GM19025 (cell line): Measurements from ENCODE around the gene LRPAP1.

Experiments
- ATAC-seq: cut with Tn5 transposase; IDR thresholded peaks from one replicate; pipeline ENCODE4 v1.9.1; 2021; ENCODE audit warnings: mild to moderate bottlenecking, low read depth, moderate library complexity; ENCODE audit not compliant: unreplicated experiment

LRPAP1 gene

DNA sequence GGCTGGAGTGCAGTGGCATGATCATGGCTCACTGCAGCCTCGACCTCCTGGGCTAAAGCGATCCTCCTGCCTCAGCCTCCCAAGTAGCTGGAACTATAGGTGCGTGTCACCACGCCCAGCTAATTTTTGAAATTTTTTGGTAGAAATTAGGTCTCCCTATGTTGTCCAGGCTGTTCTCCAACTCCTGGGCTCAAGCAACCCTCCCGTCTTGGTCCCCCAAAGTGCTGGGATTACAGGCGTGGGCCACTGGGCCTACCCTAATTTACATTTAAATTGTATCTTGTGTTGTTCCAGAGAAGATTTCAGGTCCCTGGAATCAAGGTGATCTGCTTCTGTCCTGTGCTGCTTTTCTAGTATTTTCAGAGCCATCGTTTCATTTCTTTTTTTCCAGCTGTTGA is 1.2 kb upstream of the LRPAP1 start:
- no peak for ATAC-seq

DNA sequence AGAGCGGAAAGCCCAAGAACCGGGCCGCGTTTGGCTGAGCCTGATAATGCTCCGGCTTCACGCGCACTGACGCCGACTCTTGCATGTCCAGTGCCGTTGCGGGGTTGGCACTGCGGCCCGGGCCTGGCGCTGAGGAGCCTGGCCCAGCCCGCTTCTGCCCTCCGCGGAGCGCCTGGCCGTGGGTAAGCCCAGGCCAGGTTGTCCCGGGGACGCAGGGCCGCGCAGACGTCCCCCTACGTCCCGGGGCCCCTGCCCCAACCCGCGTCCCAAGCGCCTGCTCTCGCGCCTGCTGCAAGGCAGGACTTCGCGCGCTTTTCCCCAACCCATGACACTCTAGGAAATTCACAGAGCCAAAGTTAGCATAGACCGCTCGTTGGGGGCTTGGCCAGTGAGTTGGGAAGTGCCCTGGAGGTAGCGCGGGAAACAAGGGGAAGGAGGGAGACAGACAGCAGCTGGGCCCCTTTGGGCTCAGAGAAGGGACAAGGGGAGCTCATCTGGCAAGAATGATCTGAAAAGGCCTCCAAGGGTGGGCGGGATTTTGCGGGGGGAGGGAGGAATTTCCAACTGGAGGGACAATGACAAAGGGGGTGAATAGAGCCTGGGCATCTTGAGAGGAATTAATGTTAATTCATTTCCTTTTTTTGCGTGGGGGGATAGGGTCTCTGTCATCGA is 665 bp upstream of the LRPAP1 start:
- peak; percentile 19 for ATAC-seq

- ATAC-seq, result no peak
Observed at GRCh38 chr4:3531318-3531878, 824 bp downstream of the LRPAP1 start.

- ATAC-seq, result no peak
Observed at GRCh38 chr4:3530663-3531254, 1.5 kb downstream of the LRPAP1 start.

- no peak for ATAC-seq
Observed at GRCh38 chr4:3530051-3530450, 2.2 kb downstream of the LRPAP1 start.

DNA sequence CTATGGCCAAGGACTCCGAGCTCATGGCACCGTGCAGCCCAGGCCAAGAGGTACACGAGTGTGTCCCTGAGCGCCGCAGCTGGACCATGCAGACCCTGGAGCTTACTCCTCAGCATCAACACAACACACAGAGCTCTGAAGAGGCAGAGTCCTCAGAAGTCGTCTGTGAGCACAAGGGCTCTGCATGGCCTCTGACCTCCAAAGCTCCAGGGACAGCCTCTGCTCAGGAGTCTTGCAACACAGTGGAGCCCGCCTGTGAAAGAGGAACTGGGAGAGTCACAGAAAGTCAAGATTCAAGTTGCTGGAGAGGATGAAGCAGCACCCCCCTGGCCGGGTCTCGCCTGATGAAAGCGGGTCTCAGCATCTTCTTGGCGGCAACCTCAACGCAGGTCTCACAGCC is 2.9 kb downstream of the LRPAP1 start:
- ATAC-seq, result no peak

DNA sequence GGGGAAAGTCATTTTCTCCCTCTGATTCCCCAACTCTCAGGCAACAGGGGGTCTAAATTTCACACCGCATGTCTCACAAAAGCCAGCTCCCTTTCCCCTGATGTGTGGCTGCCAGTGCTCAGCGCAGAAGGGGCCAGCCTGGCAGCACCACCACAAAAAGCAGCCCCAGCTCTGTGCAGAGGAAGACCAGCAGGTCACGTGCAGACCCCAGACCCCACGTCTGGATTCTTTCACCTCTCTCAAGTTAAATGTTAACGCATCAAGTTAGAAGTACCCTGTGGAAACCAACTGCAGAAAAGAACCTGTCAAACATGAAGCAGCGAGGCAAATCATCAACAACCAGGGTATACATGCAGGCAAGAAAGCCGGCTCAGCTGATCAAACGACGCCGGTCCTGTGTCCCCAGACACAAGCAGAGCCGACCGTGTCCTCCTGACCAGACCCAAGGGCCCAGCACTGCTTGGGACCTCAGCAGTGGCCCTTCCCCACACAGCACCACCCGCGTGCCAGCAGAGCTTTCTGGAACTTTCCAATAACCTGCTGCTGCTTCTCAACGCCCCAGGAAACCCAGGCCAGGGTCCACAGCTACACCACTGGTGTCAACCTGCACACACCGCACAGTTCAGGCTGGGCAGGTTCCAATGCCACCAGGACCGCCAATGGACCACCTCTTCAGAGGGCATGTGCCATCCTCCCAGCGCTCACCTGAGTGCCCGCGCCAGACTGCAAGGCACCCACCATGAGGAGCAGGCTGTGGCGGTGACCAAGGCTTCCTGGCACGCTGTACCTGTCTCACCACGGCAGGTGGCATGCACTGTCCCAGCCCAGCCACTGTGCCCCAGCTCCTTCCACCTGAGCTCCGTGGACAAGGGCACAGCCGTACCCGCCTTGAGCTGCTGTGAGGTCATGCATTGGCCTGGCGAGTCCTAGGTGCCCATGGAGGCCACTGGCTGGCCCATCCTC is 4.0 kb downstream of the LRPAP1 start:
- no peak for ATAC-seq

DNA sequence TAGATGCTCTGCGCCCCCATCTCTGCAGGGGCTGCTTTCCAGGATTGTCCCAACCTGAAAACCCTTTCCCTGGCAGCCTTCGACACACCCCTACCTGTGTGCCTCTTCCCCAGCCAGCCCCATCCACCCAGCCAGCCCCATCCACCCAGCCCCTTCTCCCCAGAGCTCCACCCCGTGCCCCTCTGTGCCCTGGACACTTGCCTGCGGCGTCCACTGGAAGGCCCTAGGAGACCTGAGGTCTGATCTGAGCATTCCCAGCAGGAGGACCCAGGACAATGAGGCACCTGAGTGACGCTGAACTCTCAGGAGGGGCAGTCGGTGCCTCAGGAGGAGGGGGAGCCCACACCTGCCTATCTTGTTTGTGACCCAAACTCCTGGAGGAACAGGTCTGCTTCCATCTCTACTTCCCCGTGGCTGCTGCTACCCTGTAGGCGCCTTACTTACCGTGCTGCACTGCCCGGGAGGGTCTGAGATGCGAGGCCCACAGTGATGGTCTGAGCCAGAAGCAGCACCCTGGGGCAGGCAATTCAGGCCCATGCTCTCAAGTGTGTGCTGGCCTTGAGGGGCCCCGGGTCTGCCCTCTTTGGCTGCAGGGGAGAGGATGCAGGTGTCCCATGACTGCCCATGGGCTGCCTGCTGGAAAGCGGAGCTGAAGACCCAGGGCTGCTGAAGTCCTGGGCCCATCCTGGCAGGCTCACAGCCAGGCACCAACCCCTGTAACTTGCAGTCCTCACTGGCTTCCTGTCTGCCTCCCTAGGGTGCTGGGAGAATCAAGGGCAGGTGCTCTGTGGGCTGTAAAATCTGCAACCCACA is 4.9 kb downstream of the LRPAP1 start:
- no peak for ATAC-seq

- ATAC-seq, result no peak
Observed at GRCh38 chr4:3526456-3526855, 5.8 kb downstream of the LRPAP1 start.

DNA sequence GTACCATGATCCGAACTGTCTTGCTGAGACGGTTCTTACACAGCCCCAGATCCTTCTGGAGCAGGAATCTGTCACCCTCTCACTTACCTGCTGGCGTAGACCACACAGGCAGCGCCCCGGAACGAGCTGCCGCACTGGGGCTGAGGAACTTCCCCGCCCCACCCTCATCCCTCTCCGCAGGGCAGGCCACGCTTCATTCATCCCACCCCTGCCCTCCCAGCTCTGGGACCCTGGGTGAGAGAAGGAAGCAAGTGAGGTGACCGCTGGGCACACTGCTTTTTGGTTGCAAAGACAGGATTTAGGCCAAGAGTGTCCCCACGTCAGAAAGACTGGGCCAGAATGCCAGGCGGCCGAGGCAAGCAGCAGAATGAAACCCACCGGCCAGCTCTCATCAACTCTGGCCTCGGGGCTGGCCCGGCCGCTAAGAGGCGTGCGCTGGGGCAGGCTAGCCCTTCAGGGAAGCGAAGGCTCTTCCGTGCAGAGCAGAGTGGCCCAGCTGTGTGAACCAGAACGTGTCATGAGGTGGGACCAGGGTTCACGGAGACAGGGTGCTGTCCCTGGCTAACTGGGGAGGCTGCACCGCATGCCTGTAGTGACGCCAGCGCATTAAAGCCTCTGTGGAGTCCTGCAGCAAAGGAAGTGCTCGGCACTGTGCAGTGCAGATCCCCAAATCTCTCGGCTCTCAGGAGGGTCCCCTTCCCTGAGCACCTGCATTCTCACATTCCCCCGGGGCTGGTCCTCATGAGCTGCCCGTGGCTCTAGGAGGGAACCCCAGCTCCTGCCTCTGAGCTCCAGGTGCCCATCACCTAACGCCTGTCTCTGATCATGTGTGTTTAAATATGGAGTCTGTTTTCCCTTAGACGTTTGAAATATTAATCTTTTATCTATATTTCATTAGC is 6.4 kb downstream of the LRPAP1 start:
- no peak for ATAC-seq

GRCh38 chr4:3524920-3525319 is 7.3 kb downstream of the LRPAP1 start:
- ATAC-seq, result no peak

GRCh38 chr4:3524349-3524748 is 7.9 kb downstream of the LRPAP1 start:
- ATAC-seq, result no peak

- ATAC-seq, result no peak
Observed at GRCh38 chr4:3523628-3524221, 8.5 kb downstream of the LRPAP1 start.

DNA sequence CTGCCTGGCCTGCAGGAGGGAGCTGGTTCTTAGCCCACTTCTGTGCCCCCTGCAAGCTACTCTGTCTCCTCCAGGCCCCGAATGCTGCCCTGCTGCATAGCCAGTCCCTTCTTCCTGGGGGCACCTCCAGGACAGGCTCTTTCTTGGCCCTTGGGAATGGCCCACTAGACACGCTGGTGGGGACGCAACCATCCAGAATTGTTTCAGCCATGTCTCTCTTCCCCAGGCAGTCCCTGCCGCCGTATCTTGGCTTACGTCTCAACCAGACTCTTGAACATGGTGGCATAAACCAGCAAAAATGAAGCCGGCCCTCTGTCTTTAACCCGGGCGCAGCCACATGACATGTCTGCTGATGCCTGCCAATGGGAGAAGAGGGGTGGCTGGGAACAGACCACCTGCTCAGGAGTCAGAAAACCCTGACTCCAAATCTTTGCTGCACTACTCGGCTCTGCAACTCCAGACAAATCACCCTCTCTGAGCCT is 9.0 kb downstream of the LRPAP1 start:
- no peak for ATAC-seq

- no peak for ATAC-seq
Observed at GRCh38 chr4:3522651-3523050, 9.6 kb downstream of the LRPAP1 start.

DNA sequence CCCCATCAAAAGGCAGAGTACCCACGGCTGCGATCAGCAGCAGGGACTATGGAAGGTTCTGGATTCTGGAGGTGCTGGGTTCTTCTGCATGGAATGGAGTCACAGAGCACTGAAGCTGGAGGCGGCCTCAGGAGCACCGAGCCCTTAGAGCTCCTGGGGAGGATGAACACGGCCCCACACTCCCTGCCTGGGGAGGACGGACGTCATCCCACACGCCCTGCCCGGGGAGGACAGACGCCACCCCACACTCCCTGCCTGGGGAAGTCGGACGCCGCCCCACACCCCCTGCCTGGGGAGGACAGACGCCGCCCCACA is 9.9 kb downstream of the LRPAP1 start:
- no peak for ATAC-seq

- no peak for ATAC-seq
Observed at GRCh38 chr4:3521621-3522325, 10.4 kb downstream of the LRPAP1 start.
